ENCODE data around the gene LIN28B. TPM values are rescaled to one million over a fixed set of nuclear protein-coding genes. Genes with fewer than 3 reads are reported as not detected.
"Not testable (repeated sequence)": the region's sequence is repeated elsewhere in the genome, so short reads cannot be mapped to it uniquely, and the experiment has no call there.

The LIN28B gene
- total and polyA plus RNA-seq, 4 donors, result 2.8 TPM; not detected in 3

DNA sequence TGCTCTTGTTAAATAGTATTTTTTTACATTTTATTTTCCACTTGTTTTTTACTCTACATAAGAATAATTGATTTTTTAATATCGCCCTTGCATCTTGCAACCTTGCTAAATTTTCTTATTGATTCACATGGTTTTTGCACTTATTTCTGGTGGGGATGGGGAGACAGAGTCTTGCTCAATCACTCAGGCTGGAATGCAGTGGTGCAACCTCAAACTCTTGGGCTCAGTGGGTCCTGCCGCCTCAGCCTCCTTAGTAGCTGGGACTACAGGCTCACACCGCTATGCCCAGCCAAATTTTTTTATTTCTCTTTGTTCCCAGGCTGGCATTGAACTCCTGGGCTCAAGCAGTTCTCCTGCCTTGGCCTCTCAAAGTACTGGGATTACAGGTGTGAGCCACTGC, 30.3 kb downstream of the LIN28B start:
- 72% methylated on average over 3 of the region's 3 CpGs for WGBS
- H3K36me3 ChIP-seq (ENCODE audit: control insufficient read depth in 4 of 4, insufficient read depth in 3 of 4, low read depth in 1 of 4, low read length in 3 of 4), result no peaks in the 10 kb centered on the region

DNA sequence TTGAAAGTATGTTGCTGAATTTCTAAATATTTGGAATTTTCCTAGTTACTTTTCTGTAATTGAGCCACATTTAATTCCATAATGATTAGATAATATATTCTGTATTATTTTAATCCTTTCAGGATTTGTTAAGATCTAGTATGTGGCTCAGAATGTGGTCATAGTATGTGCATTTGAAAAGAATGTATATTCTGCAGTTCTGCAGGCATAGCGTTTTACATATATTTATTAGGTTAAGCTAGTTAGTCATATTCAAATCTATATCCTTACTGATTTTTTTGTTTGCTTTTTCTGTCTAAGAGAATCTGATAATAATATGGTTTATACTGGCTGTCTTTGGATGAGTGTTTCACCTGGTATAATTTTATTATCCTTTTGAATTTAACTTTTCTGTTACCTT, 33.2 kb downstream of the LIN28B start:
- no peak overlapping the region for H3K4me3 ChIP-seq (ENCODE audit: low read depth in 1 of 3, low read length in 3 of 3)
- no peak overlapping the region for H3K9ac ChIP-seq (ENCODE audit: low read depth in 1 of 2, low read length in 2 of 2)
- no peaks in the 10 kb centered on the region for H3K36me3 ChIP-seq (ENCODE audit: control insufficient read depth in 4 of 4, insufficient read depth in 3 of 4, low read depth in 1 of 4, low read length in 3 of 4)
- H3K9me3 ChIP-seq (ENCODE audit: control insufficient read depth in 4 of 4, low read length in 3 of 4), result no peaks in the 10 kb centered on the region
- H3K27me3 ChIP-seq (ENCODE audit: control insufficient read depth in 4 of 4, insufficient read depth in 4 of 4, low read length in 3 of 4), result no peaks in the 10 kb centered on the region
- no peak for TF ChIP-seq HNF4A (conservative IDR thresholded peaks at IDR 0.05)
- H3K4me1 ChIP-seq (ENCODE audit: control insufficient read depth in 4 of 4, insufficient read depth in 4 of 4, low read length in 3 of 4), result no peaks in the 10 kb centered on the region
- no peak for DNase-seq (ENCODE audit: low spot score)
- WGBS, result 85% methylated on average over 1 of the region's 1 CpG
- H3K27ac ChIP-seq (ENCODE audit: low read depth in 1 of 2, low read length in 2 of 2), result no peak overlapping the region

More for the DNA sequence above, 30.3 kb downstream of the LIN28B start:
- Histone ChIP-seq H3K9ac (ENCODE audit: low read depth in 1 of 2, low read length in 2 of 2) (no peak overlapping the region), H3K4me1 (ENCODE audit: control insufficient read depth in 4 of 4, insufficient read depth in 4 of 4, low read length in 3 of 4) (no peaks in the 10 kb centered on the region), H3K27me3 (ENCODE audit: control insufficient read depth in 4 of 4, insufficient read depth in 4 of 4, low read length in 3 of 4) (no peaks in the 10 kb centered on the region), H3K27ac (ENCODE audit: low read depth in 1 of 2, low read length in 2 of 2) (no peak overlapping the region), H3K4me3 (ENCODE audit: low read depth in 1 of 3, low read length in 3 of 3) (no peak overlapping the region), H3K9me3 (ENCODE audit: control insufficient read depth in 4 of 4, low read length in 3 of 4) (no peaks in the 10 kb centered on the region)
- TF ChIP-seq GABPA (IDR thresholded peaks at IDR 0.05 in 1 of 2, conservative IDR thresholded peaks at IDR 0.05 in 1 of 2) (no peak), YY1 (IDR thresholded peaks at IDR 0.05) (no peak), HNF4G (IDR thresholded peaks at IDR 0.05) (no peak), RAD21 (IDR thresholded peaks at IDR 0.05) (no peak), FOXA2 (IDR thresholded peaks at IDR 0.05) (no peak), JUND (IDR thresholded peaks at IDR 0.05) (no peak), FOXA1 (IDR thresholded peaks at IDR 0.05) (no peak)
- DNase-seq (ENCODE audit: low spot score), result no peak

DNA sequence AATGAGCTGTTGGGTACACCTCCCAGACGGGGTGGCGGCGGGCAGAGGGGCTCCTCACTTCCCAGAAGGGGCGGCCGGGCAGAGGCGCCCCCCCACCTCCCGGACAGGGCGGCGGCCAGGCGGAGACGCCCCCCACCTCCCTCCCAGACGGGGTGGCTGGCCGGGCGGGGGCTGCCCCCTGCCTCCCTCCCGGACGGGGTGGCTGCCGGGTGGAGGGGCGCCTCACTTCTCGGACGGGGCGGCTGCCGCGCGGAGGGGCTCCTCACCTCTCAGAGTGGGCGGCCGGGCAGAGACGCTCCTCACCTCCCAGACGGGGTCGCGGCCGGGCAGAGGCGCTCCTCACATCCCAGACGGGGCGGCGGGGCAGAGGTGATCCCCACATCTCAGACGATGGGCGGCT, 34.2 kb downstream of the LIN28B start:
- not testable (repeated sequence) for H3K27ac ChIP-seq (ENCODE audit: low read depth in 1 of 2, low read length in 2 of 2); DNase-seq (ENCODE audit: low spot score)

DNA sequence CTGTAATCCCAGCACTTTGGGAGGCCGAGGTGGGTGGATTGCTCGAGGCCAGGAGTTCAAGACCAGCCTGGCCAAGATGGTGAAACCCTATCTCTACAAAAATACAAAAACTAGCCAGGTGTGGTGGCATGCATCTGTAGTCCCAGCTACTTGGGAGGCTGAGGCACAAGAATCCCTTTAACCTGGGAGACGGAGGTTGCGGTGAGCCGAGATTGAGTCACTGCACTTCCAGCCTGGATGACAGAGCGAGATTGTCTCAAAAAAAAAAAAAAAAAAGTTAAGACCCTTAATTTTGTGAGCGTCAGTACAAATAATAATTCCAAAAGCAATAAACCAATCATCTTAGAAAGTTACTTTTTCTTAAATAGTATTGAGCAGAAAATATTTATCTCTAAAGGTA, 36.7 kb downstream of the LIN28B start:
- H3K4me3 ChIP-seq (ENCODE audit: low read depth in 1 of 3, low read length in 3 of 3); H3K27me3 ChIP-seq (ENCODE audit: control insufficient read depth in 4 of 4, insufficient read depth in 4 of 4, low read length in 3 of 4); H3K9ac ChIP-seq (ENCODE audit: low read depth in 1 of 2, low read length in 2 of 2); H3K36me3 ChIP-seq (ENCODE audit: control insufficient read depth in 4 of 4, insufficient read depth in 3 of 4, low read depth in 1 of 4, low read length in 3 of 4); H3K9me3 ChIP-seq (ENCODE audit: control insufficient read depth in 4 of 4, low read length in 3 of 4); DNase-seq (ENCODE audit: low spot score); H3K27ac ChIP-seq (ENCODE audit: low read depth in 1 of 2, low read length in 2 of 2); H3K4me1 ChIP-seq (ENCODE audit: control insufficient read depth in 4 of 4, insufficient read depth in 4 of 4, low read length in 3 of 4): not testable (repeated sequence)
- 90% methylated on average over 7 of the region's 7 CpGs for WGBS

More for the DNA sequence above, 34.2 kb downstream of the LIN28B start:
- not testable (repeated sequence) for H3K36me3 ChIP-seq (ENCODE audit: control insufficient read depth in 4 of 4, insufficient read depth in 3 of 4, low read depth in 1 of 4, low read length in 3 of 4); H3K9me3 ChIP-seq (ENCODE audit: control insufficient read depth in 4 of 4, low read length in 3 of 4); H3K9ac ChIP-seq (ENCODE audit: low read depth in 1 of 2, low read length in 2 of 2); H3K4me1 ChIP-seq (ENCODE audit: control insufficient read depth in 4 of 4, insufficient read depth in 4 of 4, low read length in 3 of 4); H3K4me3 ChIP-seq (ENCODE audit: low read depth in 1 of 3, low read length in 3 of 3); H3K27me3 ChIP-seq (ENCODE audit: control insufficient read depth in 4 of 4, insufficient read depth in 4 of 4, low read length in 3 of 4)
- 96% methylated on average over 37 of the region's 37 CpGs for WGBS

DNA sequence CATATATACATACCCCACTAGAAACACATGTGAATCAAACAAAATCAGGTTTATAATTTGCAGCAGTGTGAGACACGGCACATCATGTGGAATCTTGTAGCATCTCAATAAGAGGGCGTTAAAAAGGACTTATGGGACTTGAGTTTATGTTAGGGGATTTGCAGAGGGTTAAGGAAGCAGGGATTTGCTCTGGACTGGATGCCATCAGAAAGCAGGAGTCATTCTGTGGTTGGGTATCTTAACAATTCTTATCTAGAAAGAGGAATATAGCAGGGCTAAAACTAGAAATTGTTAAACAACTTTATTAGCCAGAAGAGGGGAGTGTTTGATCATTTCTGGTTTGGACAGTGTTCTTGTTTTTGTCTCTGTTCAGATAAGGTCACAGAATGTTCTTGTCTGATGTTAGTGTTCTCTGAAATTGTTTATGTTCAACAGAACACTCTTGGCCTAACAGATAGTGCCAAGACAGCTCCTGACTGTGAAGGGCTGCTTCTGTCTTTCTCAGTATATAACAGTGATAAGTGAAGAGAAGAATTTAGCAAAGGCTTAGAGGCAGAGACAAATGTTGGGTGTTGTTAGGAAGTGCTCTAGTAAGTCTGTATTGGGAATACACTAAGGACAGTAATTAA, 39.2 kb downstream of the LIN28B start:
- no peaks in the 10 kb centered on the region for H3K27me3 ChIP-seq (ENCODE audit: control insufficient read depth in 4 of 4, insufficient read depth in 4 of 4, low read length in 3 of 4)
- no peak overlapping the region for H3K4me3 ChIP-seq (ENCODE audit: low read depth in 1 of 3, low read length in 3 of 3)
- no peaks in the 10 kb centered on the region for H3K4me1 ChIP-seq (ENCODE audit: control insufficient read depth in 4 of 4, insufficient read depth in 4 of 4, low read length in 3 of 4)
- TF ChIP-seq TAF1 (conservative IDR thresholded peaks at IDR 0.05) (no peak), NR2F2 (IDR thresholded peaks at IDR 0.05) (peak; percentile 44), RAD21 (IDR thresholded peaks at IDR 0.05) (peak; percentile 51 to 52)
- no peaks in the 10 kb centered on the region for H3K9me3 ChIP-seq (ENCODE audit: control insufficient read depth in 4 of 4, low read length in 3 of 4)
- WGBS, result 86% methylated on average over 2 of the region's 2 CpGs
- no peak overlapping the region for H3K27ac ChIP-seq (ENCODE audit: low read depth in 1 of 2, low read length in 2 of 2)
- H3K9ac ChIP-seq (ENCODE audit: low read depth in 1 of 2, low read length in 2 of 2), result no peak overlapping the region
- no peak for DNase-seq (ENCODE audit: low spot score)
- H3K36me3 ChIP-seq (ENCODE audit: control insufficient read depth in 4 of 4, insufficient read depth in 3 of 4, low read depth in 1 of 4, low read length in 3 of 4), result no peaks in the 10 kb centered on the region
